ENCODE results near the gene EGFR.
"Not testable (repeated sequence)": the region's sequence is repeated elsewhere in the genome, so short reads cannot be mapped to it uniquely, and the experiment has no call there.

Gene EGFR

DNA sequence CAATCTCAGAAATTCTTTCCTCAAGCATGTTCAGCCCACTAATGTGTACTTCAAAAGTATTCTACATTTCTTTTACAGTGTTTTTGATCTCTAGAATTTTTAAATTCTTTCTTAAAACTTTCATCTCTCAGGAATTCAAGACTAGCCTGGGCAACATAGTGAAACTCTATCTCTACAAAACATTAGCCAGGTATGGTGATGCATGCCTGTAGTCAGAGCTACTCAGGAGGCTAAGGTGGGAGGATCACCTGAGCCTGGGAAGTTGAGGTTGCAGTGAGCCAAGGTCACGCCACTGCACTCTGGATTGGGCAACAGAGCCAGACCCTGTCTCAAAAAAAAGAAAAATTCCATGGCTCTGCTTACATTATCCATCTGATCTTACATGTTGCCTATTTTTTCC, 5.0 kb upstream of the EGFR start:
- no peak for DNase-seq (ENCODE audit: low read depth)

DNA sequence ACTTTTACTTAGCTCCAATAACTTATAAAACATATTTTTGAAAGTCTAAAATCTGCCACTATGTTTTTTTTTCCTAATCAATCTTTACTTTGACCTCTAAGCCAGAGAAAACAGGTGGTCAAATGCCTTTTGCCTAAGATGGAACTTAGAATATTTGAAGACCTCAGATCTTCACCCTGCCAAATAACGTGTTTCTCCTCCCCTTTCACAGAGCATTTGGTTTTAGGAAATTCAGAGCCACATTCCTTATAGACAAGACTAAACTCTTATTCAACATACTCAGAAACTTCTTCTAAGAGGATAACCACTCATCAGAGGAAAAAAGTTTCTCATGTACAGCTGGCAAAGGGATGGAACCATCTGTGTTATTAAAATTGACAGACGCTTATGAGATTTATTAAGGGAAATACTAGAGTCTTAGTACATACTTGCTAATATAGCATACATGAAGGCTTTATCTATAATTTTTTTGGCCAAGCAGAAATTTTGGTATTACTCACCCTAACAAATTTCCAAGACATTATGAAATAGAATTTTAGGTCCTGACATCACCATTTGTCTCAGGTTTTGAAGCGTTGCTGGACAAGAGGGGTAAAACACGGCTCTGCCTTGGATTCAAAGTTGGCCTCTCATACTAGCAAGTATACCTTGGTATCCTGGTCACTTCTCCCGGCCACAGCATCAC, 2.6 kb upstream of the EGFR start:
- DNase-seq (ENCODE audit: low read depth): no peak

DNA sequence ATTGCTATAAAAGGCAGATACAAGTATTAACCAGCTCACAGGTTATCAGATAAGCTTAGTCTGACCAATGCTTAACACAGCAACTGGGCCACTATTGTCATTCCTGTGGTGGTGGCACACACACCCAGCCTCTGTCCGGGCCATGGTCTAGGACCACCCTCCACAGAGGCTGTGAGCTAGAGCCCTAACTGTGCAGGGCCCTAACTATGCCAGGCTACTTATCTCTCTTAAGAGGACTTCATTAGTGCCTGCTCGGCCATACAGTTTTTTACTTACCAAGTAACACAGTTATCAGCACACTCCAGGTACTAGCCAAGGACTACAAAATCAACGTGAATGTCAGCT, 2.1 kb upstream of the EGFR start:
- no peak for DNase-seq (ENCODE audit: low read depth)

DNA sequence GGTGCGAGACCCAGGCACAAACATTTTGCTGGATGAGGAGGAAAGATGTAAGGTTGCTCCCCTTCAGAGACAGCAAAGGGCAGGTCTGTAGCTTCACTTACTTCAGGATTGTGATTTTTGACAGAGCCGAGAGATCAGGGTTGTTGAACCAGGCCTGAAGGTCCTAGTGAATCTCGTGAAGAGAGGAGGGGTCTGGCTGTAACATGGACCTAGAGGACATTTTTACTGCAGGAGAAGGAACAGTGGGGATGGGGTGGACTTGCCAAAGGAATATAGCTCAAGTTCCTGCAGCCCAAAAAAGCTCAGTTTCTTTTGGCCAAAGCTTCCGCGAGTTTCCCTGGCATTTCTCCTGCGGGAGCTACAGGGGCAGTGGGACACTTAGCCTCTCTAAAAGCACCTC, 976 bp upstream of the EGFR start:
- no peak for DNase-seq (ENCODE audit: low read depth)

DNA sequence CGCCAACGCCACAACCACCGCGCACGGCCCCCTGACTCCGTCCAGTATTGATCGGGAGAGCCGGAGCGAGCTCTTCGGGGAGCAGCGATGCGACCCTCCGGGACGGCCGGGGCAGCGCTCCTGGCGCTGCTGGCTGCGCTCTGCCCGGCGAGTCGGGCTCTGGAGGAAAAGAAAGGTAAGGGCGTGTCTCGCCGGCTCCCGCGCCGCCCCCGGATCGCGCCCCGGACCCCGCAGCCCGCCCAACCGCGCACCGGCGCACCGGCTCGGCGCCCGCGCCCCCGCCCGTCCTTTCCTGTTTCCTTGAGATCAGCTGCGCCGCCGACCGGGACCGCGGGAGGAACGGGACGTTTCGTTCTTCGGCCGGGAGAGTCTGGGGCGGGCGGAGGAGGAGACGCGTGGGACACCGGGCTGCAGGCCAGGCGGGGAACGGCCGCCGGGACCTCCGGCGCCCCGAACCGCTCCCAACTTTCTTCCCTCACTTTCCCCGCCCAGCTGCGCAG, 424 bp downstream of the EGFR start:
- DNase-seq (ENCODE audit: low read depth): no peak

DNA sequence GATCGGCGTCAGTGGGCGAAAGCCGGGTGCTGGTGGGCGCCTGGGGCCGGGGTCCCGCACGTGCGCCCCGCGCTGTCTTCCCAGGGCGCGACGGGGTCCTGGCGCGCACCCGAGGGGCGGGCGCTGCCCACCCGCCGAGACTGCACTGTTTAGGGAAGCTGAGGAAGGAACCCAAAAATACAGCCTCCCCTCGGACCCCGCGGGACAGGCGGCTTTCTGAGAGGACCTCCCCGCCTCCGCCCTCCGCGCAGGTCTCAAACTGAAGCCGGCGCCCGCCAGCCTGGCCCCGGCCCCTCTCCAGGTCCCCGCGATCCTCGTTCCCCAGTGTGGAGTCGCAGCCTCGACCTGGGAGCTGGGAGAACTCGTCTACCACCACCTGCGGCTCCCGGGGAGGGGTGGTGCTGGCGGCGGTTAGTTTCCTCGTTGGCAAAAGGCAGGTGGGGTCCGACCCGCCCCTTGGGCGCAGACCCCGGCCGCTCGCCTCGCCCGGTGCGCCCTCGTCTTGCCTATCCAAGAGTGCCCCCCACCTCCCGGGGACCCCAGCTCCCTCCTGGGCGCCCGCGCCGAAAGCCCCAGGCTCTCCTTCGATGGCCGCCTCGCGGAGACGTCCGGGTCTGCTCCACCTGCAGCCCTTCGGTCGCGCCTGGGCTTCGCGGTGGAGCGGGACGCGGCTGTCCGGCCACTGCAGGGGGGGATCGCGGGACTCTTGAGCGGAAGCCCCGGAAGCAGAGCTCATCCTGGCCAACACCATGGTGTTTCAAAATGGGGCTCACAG, 1.1 kb downstream of the EGFR start:
- no peak for DNase-seq (ENCODE audit: low read depth)

DNA sequence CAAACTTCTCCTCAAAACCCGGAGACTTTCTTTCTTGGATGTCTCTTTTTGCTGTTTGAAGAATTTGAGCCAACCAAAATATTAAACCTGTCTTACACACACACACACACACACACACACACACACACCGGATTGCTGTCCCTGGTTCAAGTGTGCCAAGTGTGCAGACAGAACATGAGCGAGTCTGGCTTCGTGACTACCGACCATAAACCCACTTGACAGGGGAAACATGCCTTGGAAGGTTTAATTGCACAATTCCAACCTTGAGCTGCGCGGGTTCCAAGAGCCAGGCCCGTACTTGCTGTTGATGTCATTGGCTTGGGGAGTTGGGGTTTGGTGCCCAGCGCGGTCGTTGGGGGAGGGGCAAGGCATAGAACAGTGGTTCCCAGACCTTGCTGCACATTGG, 1.7 kb downstream of the EGFR start:
- no peak for DNase-seq (ENCODE audit: low read depth)

DNA sequence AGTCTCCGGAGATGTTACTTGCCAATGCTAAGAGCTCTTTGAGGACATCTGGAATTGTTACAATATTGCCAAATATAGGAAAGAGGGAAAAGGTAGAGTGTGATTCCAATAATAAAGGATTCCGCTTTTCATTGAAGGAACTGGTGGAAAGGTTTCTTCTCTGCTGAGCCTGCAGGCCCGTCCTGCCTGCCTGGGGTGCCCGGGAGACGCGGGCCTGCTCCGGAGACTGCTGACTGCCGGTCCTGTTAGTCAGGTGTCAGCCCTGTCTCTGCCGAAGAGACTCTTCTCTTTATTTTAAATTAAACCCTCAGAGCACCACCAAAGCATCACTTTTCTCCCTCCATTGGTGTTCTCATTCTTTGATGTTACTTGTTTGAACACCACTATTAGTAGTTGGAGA, 2.2 kb downstream of the EGFR start:
- no peak for DNase-seq (ENCODE audit: low read depth)

DNA sequence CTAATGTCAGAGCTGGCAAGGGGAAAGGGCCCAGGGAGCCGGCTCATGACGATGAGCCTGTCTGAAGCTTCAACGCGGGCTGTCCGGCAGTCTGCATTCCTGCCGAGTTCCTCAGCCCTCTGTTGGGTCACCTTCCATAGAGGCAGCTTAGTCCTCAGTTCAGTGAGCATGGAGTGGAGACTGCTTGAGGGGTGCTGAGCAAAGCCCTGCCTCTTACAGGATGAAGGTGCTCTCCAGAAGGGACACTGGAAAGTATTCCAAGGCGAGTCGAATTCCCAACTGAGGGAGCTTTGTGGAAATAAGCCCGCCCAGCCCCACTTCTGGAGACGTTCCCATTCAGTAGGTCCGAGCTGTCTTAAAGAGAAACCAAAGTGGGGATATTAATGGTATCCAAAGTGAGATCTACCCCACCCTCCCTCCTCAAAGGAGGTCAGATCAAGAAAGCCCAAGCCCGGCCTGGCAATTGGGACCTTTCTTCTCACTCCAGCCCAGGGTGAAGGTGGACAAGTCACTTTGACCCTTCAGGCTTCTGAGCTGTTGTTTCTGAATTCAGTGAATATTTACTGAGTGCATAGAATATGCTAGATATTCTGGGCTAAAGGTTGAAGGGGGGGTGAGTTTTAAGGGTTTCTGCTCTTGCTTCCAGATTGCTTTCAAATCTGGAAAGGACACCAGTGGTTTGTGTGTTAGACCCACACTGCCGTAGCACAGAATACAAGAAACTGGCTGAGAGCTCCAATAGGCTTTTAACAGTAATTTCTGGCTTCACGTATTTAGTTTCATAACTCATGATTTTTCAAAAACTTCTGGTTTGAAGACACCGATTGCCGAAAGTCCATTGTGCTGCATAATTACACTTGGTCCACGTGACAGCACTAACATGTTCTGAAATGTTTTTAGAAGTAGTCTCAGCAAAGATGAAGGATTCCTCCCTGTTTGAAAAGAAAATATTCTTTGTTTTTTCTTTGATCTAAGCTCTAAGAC, 3.5 kb downstream of the EGFR start:
- DNase-seq (ENCODE audit: low read depth): no peak

DNA sequence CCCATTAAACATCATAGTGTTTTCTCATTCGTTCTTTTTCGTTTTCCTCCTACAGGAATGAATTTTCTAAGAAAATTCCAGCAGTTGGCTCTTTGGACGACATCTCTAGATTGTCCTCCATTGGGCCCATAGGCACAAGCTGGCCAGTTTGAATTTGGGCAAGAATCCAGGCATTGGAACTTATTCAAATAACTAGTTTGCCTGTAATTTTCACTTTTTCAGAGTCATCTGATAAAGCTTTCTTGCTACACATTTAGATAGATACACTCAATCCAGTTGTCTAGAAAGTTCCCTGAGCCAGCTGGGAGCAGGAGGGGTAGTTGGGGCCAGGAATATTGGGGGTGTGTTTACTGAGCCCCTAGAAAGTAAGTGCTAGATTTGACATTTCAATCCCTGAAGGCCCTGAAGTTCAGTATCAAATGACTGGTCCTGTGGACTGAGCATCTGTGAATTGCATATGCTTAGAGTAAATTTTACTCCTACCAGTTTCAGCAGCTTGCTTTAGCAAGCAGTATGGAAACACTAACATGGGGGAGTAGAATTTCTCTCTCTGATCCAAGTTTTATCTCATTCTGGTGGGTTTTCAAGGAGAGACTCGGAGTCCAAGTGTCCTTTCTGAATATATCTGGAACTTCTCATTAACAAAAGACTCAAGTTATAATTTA, 5.2 kb downstream of the EGFR start:
- DNase-seq (ENCODE audit: low read depth): no peak

DNA sequence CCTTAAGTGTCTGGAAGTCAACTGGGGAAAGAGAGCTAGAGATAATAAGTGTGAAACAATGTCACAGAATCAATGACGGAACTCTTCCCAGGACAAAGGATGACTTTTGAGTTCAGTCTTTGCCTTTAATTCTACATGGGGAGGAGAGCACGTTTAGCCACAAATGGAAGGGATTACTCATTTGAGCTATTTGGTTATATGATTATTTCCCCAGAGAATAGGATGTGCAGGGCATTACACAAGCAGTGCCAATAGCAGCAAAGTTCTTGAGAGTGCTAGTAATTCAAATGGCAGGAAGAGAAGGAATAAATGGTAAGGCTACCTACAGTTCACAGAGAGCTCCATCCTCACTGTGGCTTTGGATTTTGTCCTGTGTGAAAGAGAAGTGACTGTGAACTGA, 6.0 kb downstream of the EGFR start:
- peak; percentile 68 for DNase-seq (ENCODE audit: low read depth)

DNA sequence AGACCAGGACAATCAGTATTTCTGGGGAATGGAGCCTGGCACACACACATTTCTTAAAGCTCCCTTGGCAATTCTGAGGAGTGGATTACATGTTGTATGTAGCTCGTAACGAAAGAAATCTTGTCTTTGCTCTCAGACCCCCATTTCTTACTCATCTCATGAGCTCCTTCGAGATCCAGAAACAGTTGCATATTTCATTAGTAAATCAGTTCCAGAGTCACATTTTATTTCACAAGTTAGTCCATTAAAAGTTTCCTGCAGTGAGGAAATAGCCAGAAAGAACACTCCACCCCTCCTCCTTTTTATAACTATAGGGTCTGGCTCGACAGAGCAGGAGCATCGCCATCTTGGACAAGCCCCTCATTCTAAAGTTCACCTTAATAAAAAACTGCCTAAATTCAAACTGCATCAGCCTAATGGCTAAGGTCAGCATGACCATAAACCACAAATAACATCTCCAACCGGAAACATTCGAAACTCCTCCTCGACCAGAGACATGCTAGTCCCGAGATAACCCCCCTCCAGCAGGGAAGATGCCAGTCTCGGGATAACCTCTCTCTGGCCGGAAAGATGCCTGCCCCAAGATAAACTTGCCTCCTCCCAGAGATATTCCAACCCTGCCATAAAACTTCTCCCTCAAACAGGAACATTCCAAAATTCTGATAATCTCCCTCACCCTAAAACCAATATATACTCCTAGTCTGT, 7.4 kb downstream of the EGFR start:
- DNase-seq (ENCODE audit: low read depth): no peak

DNA sequence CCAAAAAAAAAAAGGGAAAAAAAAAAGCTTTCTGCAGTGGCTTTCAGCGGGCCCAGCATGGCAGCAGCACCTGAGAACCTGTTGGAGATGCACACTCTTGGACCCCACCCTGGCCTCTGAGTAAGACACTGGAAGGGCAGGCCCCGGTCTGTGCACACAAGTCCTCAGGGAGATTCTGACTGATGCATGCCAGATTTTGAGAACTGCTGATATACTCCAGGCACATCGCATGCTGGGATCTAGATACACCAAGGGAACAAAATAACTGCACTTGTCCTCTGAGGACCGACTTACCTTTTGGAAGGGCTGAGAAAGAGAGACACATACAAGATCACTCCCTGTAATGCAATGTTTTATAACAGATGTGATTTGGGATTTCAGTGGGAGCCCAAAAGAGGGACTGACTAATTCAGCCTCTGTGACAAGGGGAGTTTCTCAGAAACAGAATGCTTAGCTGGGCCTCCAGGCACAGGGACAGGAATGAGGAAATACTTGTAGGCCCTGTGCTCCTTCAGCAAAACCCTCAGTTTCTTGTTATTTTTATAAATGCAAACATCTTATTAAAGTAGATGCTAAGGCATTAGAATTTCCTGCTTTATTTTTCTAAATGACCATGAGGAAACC, 8.2 kb downstream of the EGFR start:
- no peak for DNase-seq (ENCODE audit: low read depth)

DNA sequence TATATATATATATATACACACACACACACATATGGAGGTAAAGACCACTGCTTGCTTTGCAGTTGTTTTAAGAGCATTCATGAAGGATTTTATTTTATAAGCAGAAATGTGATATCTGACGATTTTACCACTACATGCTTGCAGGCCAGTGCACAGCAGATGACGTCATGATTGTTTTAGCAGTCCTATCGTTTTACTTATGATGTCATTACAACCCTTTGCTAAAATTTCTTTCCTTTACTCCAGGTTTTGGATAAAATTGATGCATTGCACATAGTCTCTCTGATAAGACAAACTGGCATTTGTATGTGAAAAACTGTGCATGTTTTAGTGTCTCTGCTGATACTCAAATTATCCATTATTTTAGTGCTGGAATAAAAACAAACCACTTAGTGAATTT, 9.2 kb downstream of the EGFR start:
- no peak for DNase-seq (ENCODE audit: low read depth)

DNA sequence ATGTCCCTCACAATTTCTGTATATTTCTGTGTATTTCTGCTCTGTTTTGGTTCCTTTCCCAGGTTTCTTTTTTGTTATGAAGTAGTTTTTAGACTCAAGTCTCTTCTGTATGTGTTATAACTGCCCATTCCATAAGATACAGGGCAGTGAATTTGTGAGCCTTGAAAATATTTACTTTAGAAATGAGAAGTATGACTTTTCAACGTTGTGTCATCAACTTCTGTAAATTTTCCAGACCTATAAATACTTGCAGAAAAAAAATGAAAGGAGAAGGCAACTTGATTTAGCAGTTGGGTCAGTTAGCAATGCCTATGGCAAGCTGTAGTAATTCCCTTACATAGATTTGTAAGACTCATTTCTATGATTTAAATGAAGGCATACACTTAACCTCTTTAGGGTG, 11.5 kb downstream of the EGFR start:
- DNase-seq (ENCODE audit: low read depth): no peak

DNA sequence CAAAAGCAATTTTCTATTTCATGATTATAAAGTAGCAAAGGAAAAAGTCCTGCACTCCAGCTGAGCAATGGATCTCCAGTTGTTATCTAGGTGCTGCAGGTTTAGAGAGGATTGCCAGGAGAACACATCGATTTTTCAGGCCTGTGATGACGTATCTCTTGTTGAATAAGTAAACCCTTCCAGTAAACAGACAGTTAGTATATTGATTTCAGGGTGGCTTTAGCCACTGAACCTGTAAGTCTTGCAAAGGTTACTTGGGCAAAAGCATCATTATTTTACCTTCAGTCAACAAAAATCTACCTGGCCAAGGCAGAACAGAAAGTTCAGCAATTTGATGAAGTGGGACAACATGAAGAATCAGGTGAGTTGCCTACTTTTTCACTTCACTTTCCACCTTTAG, 12.3 kb downstream of the EGFR start:
- DNase-seq (ENCODE audit: low read depth): no peak

DNA sequence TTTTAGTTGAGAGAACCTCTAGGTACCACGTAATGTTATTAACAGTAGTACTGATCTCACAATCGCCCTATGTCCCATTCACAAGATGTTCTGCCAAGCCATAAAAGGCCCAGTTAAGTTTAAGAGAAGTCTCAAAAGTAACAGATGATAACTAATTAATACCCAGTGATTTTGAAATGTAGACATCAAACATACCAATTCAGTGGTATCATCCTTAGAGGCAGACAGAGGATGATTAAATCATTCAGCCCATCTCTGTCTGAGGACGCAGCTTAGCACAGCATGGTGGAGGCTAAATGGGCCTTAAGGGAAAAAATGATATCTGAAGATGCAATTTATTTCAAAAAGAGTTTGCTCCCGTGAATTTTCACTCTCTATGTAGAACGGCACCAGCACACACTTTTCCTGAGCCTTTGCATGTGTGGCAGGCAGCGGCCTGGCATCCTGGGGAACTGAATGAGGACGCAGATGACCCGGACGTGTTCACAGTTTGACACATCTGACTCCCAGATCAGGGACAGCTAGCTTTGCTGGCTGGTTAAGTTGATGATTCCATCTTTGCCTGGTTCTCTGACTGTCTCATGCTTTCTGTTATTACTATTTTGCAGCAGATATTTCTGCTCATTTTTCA, 13.4 kb downstream of the EGFR start:
- no peak for DNase-seq (ENCODE audit: low read depth)

DNA sequence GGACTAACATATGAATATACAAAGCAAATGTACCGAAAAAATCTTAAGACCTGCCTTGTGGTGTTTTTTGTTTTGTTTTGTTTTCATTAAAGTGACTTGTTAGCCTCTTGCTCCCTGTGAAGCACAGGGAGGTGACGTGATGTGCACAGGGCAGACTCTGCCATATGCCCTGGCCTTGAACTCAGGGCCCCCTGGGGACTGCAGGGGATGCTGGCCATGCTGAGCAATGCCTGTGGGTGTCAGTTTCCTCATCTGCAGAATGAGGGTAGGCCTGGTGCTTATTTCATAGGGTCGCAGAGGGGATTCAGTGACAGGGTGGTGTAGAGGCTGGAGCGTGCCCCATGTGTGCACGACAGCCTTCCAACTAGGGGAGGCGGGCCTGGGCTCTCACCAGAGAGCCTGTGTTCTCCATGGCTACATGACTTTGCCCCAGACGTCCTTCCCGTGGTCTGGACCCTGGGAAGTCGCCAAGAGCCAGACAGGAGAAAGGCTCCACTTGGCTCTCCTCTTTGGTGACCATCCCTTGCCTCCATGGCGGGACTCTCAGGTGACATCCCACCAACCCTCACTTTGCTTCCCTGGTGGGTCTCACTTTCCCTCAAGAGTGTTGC, 14.5 kb downstream of the EGFR start:
- no peak for DNase-seq (ENCODE audit: low read depth)

DNA sequence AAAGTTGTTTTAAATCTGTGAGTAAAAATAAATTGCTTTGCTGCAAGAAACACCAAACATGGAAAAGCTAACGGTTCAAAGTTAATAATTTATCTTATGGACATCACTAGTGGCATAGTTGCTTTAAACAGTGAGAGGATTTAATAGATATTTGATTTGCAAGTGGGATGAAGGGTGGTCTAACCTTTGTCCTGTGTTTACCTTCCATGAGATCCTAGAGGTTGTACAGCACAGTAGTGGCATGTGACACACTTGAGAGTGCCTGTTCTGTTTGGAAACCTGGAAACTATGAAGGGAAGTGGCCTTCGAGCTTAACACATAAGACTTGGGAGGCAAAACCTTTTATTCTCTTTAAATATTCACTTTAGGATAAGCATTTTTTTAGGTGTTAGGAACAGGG, 16.0 kb downstream of the EGFR start:
- DNase-seq (ENCODE audit: low read depth): no peak

DNA sequence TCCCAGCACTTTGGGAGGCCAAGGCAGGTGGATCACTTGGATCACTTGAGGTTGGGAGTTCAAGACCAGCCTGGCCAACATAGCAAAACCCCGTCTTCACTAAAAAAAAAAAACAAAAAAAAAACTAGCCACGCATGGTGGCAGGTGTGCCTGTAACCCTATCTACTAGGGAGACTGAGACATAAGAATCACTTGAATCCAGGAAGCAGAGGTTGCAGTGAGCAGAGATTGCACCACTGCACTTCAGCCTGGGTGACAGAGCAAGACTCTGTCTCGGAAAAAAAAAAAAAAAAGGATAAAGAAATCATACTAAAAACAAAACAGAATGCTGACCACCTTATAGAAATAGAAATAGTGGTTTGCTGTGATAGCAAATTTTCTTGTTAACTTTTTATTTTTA, 16.6 kb downstream of the EGFR start:
- not testable (repeated sequence) for DNase-seq (ENCODE audit: low read depth)
